Measurements from ENCODE around the gene NEURL1B.

The NEURL1B gene

GRCh38 chr5:172683645-172684471, 42.8 kb downstream of the NEURL1B start:
- DNase-seq: no peak

GRCh38 chr5:172685091-172685490, 44.0 kb downstream of the NEURL1B start:
- peak; percentile 10 for DNase-seq

GRCh38 chr5:172686111-172686510, 45.0 kb downstream of the NEURL1B start:
- no peak for DNase-seq

- DNase-seq: no peak
Measured at GRCh38 chr5:172686539-172687390, 45.7 kb downstream of the NEURL1B start.

GRCh38 chr5:172687940-172688339, 46.9 kb downstream of the NEURL1B start:
- no peak for DNase-seq

- no peak for DNase-seq
Measured at GRCh38 chr5:172688349-172689217, 47.5 kb downstream of the NEURL1B start.

GRCh38 chr5:172689218-172689572, 48.1 kb downstream of the NEURL1B start:
- no peak for DNase-seq

- no peak for DNase-seq
Measured at GRCh38 chr5:172689801-172690200, 48.7 kb downstream of the NEURL1B start.

GRCh38 chr5:172690258-172691075, 49.4 kb downstream of the NEURL1B start:
- DNase-seq: no peak

GRCh38 chr5:172691886-172692285, 50.8 kb downstream of the NEURL1B start:
- no peak for DNase-seq

GRCh38 chr5:172692451-172692850, 51.4 kb downstream of the NEURL1B start:
- DNase-seq: no peak

GRCh38 chr5:172692981-172693380, 51.9 kb downstream of the NEURL1B start:
- no peak for DNase-seq

DNA sequence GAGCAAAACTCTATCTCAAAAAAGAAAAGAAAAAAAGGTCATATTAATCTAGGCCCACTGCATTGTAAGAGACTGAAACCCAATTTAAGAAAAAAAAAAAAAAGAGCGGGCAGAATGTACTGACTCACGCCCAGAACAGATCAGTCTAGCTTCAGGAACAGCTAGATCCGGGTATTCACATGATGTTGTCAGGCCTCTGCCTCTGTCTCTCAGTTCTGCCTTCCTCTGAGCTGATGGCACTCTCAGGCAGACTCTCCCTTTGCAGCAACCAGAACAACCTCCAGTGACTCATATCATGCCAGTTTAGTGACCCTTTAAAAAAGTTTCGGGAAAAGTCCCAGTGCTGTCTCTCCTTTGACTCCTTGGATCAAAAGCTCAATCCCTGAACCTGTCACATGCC, 53.0 kb downstream of the NEURL1B start:
- DNase-seq: no peak

DNA sequence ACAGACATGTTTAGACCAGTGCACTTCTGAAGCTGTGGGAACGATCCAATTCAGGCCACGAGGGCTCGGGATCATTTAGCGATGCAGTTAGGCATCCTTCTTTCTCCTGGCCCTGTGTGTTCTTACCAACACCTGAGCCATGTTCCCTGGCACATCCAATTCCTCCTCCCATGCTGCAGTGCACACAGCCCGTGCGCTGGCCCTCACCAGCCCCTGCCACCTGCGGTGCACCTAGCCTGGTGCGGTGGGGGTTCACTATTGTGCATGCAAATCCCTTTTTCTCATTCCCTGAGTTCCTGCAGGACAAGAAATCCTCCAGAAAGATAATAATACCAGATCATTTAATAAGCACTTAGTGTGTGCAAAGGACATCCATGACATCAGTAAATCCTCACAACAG, 53.5 kb downstream of the NEURL1B start:
- DNase-seq: no peak

DNA sequence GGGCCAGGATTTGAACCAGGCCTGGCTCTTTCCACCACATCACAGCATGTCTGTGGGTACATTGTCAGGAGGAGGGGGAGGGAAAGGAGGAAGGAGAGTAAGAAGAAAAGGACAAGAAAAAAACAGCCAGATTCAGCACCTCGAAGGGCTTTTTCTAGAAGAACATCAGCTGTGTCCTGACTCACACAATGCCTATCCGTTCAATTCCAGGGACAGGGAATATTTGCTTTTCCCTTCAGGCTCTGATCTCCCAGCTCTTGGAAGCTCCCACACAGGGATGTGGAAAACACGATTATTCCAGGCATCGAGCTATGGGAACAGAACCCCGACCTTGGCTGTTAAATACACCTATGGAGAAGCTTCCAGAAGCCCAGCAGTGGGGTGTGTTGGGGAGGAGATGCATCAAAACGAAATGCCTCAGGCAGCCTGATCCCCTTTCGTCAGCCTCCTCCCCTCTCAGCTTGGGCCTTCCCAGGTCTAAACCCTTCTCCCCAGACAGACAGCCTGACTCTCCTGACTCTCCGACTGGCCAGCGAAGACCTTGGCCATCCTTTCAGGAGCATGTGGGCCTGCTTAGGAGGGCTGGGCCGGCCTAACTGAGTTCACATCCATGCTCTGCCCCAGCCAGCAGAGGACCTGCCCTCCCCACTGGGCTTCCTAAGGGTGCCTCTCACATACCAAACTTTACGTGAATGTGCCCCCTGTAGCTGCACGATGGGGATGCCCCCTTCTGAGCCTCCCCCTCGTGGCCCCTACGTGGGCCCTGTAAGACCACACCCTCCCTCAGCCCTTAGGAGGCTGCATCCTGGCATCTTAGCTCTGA, 54.4 kb downstream of the NEURL1B start:
- no peak for DNase-seq

- no peak for DNase-seq
Measured at GRCh38 chr5:172696171-172696849, 55.2 kb downstream of the NEURL1B start.

DNA sequence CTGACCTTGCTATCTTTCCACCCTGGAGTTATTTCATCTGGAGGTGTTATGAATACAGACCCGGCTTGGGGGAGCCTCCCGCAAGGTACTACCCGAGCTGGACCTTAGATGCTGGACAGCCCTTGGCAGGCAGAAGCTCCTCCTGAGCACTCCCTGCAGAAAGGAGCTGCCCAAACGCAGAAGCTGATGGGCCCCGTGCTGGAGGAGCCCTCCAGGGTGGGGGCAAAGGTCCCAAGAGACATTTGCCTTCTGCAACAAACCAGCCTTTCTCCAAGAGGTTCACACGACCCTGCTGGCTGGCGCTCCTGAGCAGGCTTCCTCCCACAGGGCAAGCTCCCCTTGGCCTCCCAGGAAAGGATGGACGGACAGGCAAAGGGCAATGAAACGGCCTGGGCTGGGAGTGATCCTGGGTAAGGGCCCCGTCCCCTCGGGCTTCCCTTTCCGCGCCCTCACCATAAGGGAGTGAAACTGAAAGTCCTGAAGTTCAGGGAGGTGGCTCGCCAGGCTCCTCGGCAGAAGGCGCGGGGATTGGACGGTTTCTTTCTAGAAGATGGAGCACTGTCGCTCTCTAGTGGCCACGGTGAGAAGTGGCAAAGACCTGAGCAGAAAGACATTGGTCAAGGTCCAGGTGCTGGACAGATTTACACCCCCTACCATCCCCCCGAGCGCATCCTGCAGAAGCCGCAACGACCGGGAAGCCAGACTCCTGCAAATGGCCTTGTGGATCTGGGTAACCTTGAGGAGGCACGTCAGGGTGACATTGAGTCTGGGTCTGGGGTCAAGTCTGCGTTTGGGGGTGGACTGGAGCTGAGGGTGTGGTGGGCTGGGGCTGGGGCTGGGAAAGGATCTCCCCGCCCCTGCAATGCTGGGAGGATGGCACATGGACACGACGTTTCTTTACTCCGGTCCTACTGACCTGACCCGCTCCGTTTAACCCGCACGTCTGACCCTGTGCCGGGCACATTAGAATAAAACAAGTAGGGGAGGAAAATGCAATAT, 56.4 kb downstream of the NEURL1B start:
- peak; percentile 76 for DNase-seq

DNA sequence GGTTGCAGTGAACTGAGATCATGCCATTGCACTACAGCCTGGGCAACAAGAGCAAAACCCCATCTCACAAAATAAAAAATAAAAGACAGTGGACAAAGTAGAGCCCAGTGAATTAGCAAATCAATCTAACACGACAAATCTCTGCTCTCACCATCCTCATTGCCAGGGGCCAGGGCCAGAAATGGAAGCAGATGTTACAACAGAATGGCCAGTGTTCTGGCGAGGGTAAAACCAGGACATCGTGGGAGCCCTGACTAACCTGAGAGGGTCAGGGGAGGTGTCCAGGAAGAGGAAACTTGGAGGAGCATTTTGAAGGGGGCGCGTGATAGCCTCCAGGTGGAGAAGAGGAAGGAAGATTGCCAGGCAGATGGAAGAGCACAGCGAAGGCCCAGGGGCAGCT, 58.4 kb downstream of the NEURL1B start:
- DNase-seq: no peak

DNA sequence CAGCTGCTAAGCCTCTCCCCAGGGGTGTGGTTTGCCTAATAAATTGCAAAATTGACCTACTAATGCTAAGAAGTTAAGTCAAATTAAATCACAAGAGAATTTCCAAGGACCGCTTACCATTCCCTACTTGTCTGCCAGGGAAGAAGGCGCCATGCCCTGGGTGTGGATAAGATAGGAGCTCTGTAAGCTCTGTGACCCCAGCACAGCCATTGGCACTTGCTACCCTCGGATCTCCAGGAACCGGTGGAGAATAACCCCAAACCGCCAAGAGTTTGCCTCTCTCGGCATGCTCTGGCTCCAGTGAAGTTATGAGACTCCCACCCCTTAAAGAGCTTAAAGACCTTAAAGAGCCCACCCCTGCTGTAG, 58.9 kb downstream of the NEURL1B start:
- no peak for DNase-seq
